Vagina (tissue), 2 donors: ENCODE measurements around the gene EFNB2.

Experiments used
- CTCF ChIP-seq, 3 experiments: fragments of 450-650 bp in 2 of 3; fragments of 200-600 bp in 1 of 3; sonication (generic) in 1 of 3; IDR thresholded peaks; one replicate each; pipeline ENCODE4 v1.5.1; 2017 to 2019; ENCODE audit warnings: antibody characterized with exemption in 3 of 3, mild to moderate bottlenecking in 2 of 3, moderate library complexity in 2 of 3
- POLR2A ChIP-seq, 2 donors: fragments of 450-650 bp; IDR thresholded peaks; one replicate each; pipeline ENCODE4 v1.6.1; 2017; ENCODE audit warnings: antibody characterized with exemption in 2 of 2, mild to moderate bottlenecking in 2 of 2, moderate library complexity in 2 of 2
- POLR2AphosphoS5 ChIP-seq, 2 donors: sonication (generic); formaldehyde crosslinking; IDR thresholded peaks; one replicate each; pipeline ENCODE4 v1.9.0; 2017; ENCODE audit warnings: antibody characterized with exemption in 2 of 2, mild to moderate bottlenecking in 2 of 2, low read depth in 1 of 2; ENCODE audit not compliant: insufficient read depth in 1 of 2

GRCh38 chr13:106490569-106491321 is 44.7 kb downstream of the EFNB2 start:
- no peak for TF ChIP-seq CTCF (IDR thresholded peaks at IDR 0.05)
- no peak for TF ChIP-seq POLR2A (IDR thresholded peaks at IDR 0.05)
- no peak for TF ChIP-seq POLR2AphosphoS5 (IDR thresholded peaks at IDR 0.05; ENCODE audit: insufficient read depth in 1 of 2, low read depth in 1 of 2)
